Neural progenitor cell (in vitro differentiated cells): ENCODE measurements around the gene CTRB1.

Experiments used
- CTCF ChIP-seq: fragments of 200-600 bp; sonication (generic); IDR thresholded peaks from 2 replicates; pipeline ENCODE4 v1.5.1; 2017; ENCODE audit warnings: antibody characterized with exemption, mild to moderate bottlenecking
- EZH2 ChIP-seq: fragments of 200-600 bp; sonication (generic); IDR thresholded peaks from 2 replicates; pipeline ENCODE4 v1.6.1; 2017; ENCODE audit warnings: antibody characterized with exemption, mild to moderate bottlenecking, moderate library complexity
- EZH2phosphoT487 ChIP-seq: fragments of 200-600 bp; sonication (generic); IDR thresholded peaks from 2 replicates; pipeline ENCODE4 v1.6.1; 2017; ENCODE audit warnings: antibody characterized with exemption

DNA sequence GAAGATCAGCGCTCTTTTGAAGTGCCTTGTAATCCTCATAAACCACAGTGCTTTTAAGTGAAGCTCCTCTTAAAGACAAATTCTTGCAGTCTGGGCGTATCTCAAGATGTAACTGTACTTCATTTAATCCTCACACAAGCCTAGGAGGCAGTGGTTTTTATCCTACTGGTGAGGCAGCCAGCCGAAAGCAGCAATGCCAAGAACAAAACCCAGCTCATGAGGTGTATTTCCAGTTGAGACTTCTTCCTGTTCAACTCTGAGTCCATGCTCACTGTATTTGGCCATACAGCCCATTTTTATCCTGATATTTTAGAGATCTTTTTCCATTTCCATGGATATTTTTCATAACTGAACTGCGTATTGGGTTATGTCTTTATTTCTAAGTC is 25.5 kb upstream of the CTRB1 start:
- TF ChIP-seq CTCF, result no peak
- TF ChIP-seq EZH2, result no peak
- TF ChIP-seq EZH2phosphoT487, result no peak
